ENCODE measurements around the gene RBBP5.
A peak's percentile ranks its signal among the peaks of the same experiment; 100 is the strongest.

The RBBP5 gene

DNA sequence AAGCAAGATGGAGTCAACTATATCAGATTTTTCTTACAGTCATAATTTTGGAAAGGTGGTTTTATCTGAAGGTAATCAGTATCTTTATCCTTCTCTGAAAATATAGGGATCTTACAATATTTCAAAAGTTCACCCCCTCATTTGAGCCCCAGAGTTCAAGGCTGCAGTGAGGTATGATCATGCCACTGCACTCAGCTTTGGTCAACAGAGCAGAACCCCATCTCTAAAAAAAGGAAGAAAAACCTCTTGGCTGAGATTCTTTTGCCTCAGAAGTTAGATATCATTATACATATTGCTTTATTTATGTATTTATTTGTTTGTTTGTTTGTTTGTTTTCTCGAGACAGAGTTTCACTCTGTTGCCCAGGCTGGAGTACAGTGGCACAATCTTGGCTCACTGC lies 11.5 kb upstream of the RBBP5 start:
- DNase-seq (ENCODE audit: low read depth): no peak

GRCh38 chr1:205129447-205130029 lies 7.8 kb upstream of the RBBP5 start:
- no peak for DNase-seq (ENCODE audit: low read depth)

- DNase-seq (ENCODE audit: low read depth): no peak
Measured at GRCh38 chr1:205128050-205128449, 6.3 kb upstream of the RBBP5 start.

GRCh38 chr1:205127646-205128045 lies 5.9 kb upstream of the RBBP5 start:
- DNase-seq (ENCODE audit: low read depth): no peak

GRCh38 chr1:205124726-205125125 lies 2.9 kb upstream of the RBBP5 start:
- no peak for DNase-seq (ENCODE audit: low read depth)

- DNase-seq (ENCODE audit: low read depth): no peak
Measured at GRCh38 chr1:205122489-205122882, 708 bp upstream of the RBBP5 start.

DNA sequence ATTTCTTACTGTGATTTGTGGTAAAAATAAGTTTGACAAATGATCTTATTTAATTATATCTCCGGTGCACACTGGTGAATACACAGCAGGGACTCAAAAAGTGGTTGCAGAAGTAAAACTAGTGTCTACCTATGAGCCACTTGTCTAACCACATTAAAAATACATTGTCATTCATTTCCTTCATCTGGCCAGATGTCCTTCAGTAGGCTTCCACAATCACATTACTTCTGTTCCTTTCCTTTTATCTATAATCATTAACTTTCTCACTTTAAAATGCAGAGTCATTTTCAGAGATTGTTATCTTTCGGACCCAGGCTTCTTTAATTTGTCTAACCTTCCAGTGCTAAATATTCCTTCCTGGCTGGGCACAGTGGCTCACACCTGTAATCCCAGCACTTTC lies 3.0 kb downstream of the RBBP5 start:
- no peak for DNase-seq (ENCODE audit: low read depth)

- DNase-seq (ENCODE audit: low read depth): no peak
Measured at GRCh38 chr1:205111354-205111753, 10.4 kb downstream of the RBBP5 start.

- DNase-seq (ENCODE audit: low read depth): no peak
Measured at GRCh38 chr1:205109711-205110110, 12.1 kb downstream of the RBBP5 start.

DNA sequence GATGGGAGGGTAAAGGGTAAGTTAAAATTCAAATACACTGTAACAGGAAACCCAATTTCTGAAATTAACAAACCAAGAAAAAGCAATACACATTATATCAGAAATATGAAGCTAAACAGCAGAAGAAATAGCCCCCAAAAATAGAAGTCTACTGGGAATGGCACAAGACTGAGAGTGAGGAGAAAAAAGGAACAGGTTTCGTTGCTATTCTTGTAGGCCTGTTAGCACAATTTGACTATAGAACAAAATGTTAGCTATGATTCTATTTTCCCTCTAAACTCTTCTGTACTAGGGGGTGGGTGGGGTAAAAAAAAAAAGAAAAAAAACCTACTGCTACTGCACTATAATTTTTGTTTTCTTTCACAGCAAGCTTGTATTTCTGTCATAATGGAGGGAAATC lies 12.5 kb downstream of the RBBP5 start:
- no peak for DNase-seq (ENCODE audit: low read depth)

DNA sequence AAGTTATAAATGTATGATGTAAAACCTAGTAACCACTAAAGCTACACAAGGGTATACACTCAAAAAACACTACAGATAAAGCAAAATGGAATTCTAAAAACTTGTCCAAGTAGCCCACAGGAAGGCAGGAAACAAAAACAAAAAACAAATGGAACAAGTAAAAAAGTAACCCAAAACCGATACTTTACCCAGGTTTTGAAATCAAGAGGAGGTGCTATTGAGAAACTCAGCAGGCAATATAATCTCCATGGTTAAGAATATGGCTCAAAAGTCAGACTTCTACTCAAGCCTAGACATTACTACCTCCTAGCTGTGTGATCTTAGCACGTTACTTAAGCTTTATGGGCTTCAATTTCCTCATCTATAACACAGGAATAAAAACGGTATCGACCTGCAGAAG lies 13.3 kb downstream of the RBBP5 start:
- DNase-seq (ENCODE audit: low read depth): no peak

DNA sequence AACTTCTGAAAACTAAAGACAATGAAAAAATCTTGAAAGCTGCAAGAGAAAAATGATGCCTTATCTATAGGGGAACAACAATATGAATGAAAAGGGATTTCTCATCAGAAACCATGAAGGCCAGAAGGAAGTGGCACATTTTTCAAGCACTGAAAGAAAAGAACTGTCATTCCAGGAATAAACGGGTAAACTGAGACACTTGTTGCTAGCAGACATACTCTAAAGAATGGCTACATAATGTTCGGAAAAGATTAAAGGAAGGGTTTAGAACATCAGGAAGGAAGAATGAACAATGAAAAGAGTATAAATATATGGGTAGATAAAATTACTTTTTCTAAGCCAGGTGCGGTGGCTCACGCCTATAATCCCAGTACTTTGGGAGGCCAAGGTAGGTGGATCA lies 14.5 kb downstream of the RBBP5 start:
- DNase-seq (ENCODE audit: low read depth): no peak

DNA sequence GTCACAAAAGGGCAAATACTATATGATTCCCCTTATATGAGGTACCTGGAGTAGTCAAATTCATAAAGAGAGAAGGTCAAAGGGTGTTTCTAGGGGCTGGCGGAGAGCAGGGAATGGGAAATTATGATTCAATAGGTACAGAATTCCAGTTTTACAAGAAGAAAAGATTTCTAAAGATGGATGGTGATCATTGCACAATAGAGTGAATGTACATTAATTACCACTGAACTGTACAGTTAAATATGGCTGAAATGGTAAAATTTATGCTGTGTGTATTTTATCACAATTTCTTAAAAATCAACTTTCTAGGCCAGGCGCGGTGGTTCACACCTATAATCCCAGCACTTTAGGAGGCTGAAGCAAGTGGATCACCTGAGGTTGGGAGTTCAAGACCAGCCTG lies 19.4 kb downstream of the RBBP5 start:
- no peak for DNase-seq (ENCODE audit: low read depth)

DNA sequence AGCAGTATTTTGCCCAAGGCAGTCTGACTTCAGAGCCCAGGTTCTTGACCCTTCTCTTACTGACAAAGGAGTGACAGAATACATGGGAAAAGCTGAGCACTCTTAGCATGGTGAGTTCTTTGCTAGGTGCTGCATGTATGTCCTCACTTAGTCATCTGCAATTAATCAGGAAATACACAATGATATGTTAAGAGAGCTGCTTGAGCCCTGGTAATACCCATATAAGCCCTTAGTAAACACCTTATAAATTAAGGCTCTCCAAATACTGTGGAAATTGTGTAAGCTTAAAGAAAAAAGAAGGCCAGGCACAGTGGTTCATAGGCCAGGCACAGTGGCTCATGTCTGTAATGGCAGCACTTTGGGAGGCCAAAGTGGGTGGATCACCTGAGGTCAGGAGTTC lies 23.5 kb downstream of the RBBP5 start:
- DNase-seq (ENCODE audit: low read depth): no peak

- DNase-seq (ENCODE audit: low read depth): no peak
Measured at GRCh38 chr1:205095422-205095821, 26.4 kb downstream of the RBBP5 start.

GRCh38 chr1:205091043-205091740 lies 30.6 kb downstream of the RBBP5 start:
- no peak for DNase-seq (ENCODE audit: low read depth)

DNA sequence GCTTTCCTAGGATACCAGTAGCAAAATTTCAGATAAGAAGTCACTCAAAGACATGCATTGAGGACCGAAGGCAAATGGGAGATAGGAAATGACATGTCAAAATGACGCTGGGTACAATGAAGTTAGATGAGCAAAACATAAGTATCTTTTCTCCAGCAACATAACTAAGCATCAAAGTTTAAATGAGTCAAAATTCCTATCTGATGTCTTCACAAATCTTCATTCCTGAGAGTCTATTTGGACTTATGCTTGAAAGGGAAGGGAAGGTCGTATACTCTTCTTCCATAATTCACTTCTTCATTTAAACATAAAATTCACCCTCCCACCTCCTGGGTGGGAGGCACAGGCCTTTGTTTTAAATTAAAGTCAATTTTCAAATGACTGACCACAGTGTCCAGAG lies 33.4 kb downstream of the RBBP5 start:
- peak; percentile 70 for DNase-seq (ENCODE audit: low read depth)

GRCh38 chr1:205084360-205084759 lies 37.4 kb downstream of the RBBP5 start, which contains the start of gene TMEM81:
TMEM81 (minus strand) TSS chr1:205084460; CDS start chr1:205084320, 140 bp downstream.
- DNase-seq (ENCODE audit: low read depth): no peak

DNA sequence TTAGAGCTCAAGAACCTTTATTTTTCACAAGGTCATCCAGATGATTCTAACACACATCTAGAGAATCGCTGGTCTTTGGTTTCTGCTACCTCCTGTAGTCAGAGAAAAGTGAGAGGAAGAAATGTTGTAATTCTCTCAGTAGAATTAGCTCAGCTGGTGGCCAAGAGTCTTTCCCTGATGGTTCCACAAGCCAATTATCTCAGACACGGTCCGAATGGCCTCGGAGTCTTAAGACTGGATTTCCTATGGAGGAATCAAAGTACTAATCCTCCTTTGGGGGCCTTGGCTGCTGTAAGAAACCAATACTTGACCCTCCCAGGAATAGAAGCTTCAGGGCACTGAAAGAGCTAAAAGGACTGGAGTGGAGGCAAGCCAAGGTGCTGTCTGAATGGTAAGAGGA lies 39.3 kb downstream of the RBBP5 start:
- no peak for DNase-seq (ENCODE audit: low read depth)

GRCh38 chr1:205077934-205078311 lies 43.9 kb downstream of the RBBP5 start:
- DNase-seq (ENCODE audit: low read depth): no peak

GRCh38 chr1:205077158-205077933 lies 44.4 kb downstream of the RBBP5 start:
- DNase-seq (ENCODE audit: low read depth): peak; percentile 32

- DNase-seq (ENCODE audit: low read depth): no peak
Measured at GRCh38 chr1:205076245-205076761, 45.5 kb downstream of the RBBP5 start.

- DNase-seq (ENCODE audit: low read depth): no peak
Measured at GRCh38 chr1:205075642-205076155, 46.1 kb downstream of the RBBP5 start.

All from EH (cell line).